K562 (cell line): Measurements from ENCODE around the gene MAP7D1. TPM values are rescaled to one million over a fixed set of nuclear protein-coding genes. Genes with fewer than 3 reads are reported as not detected.
A peak's percentile ranks its signal among the peaks of the same experiment; 100 is the strongest.

Experiments used
- ATAC-seq: fragments of 200-7000 bp; cut with Tn5 transposase; 3 replicates; pipeline ENCODE4 v1.9.1; 2020; ENCODE audit warnings: moderate library complexity
- BruUV-seq: library from RNA; stranded (reverse); fragments of 400-500 nt; replicated peaks from 2 replicates; lab custom pipeline; 2021; lab: Mats Ljungman, UMichigan
- CTCF ChIA-PET: fragments of 300-600 bp; formaldehyde crosslinking; extraction: SDS; loops from one replicate; lab custom pipeline; 2021; ENCODE audit warnings: low intra/inter-chr PET ratio; lab: Yijun Ruan, JAX
- POLR2A ChIA-PET: fragments of 300-600, 350-650 bp; sonication (Branson Sonifier 250); formaldehyde crosslinking; extraction: SDS; loops from one replicate; lab custom pipeline; 2021; ENCODE audit warnings: antibody characterized with exemption, inconsistent platforms; lab: Yijun Ruan, JAX
- DNase-seq, 4 experiments: peaks; one replicate each; pipeline versions ENCODE4 v3.0.0 to v3.0.0-alpha.2; 2011 to 2018; ENCODE audit warnings: low spot score in 3 of 4, mixed read lengths in 3 of 4; ENCODE audit errors: extremely low read depth in 1 of 4
- FAIRE-seq: peaks from 2 replicates; lab custom pipeline; 2011; peaks lifted over from hg19 to GRCh38; lab: Jason Lieb, UNC
- H2AFZ ChIP-seq: 2 replicates; pipeline ENCODE4 v1.6.0; 2011; ENCODE audit warnings: low read depth, low read length, control low read depth, inconsistent platforms
- H3K27ac ChIP-seq: fragments of 200-600 bp; 3 replicates; pipeline ENCODE4 v1.8.0; 2011; ENCODE audit warnings: low read depth, mild to moderate bottlenecking, control low read depth, inconsistent platforms, low read length, moderate library complexity, mixed read lengths; ENCODE audit errors: extremely low read depth
- H3K27me3 ChIP-seq, 2 experiments: fragments of 300-600 bp in 1 of 2; 2 replicates in 1 of 2; 3 replicates in 1 of 2; pipeline versions ENCODE4 v1.6.0 to v1.8.0; 2011; ENCODE audit warnings: inconsistent platforms in 2 of 2, low read length in 2 of 2, mild to moderate bottlenecking in 1 of 2, mixed read lengths in 1 of 2, moderate library complexity in 1 of 2; ENCODE audit not compliant: control insufficient read depth in 2 of 2, insufficient read depth in 2 of 2
- H3K36me3 ChIP-seq: fragments of 300-600 bp; 3 replicates; pipeline ENCODE4 v1.8.0; 2011; ENCODE audit warnings: mild to moderate bottlenecking, low read length, inconsistent platforms; ENCODE audit not compliant: control insufficient read depth, insufficient read depth
- H3K4me1 ChIP-seq, 2 experiments: fragments of 200-600 bp in 1 of 2; replicated peaks in 1 of 2; 2 replicates in 1 of 2; 3 replicates in 1 of 2; pipeline versions ENCODE4 v1.5.1 to v1.8.0; 2011; ENCODE audit warnings: inconsistent platforms in 2 of 2, low read length in 2 of 2, mild to moderate bottlenecking in 1 of 2, mixed read lengths in 1 of 2, moderate library complexity in 1 of 2; ENCODE audit not compliant: control insufficient read depth in 2 of 2, insufficient read depth in 2 of 2
- H3K4me2 ChIP-seq: 2 replicates; pipeline ENCODE4 v1.6.1; 2011; ENCODE audit warnings: low read length, control low read depth, inconsistent platforms, mixed read lengths; ENCODE audit not compliant: insufficient read depth
- H3K4me3 ChIP-seq: fragments of 200-600 bp; sonication (generic), shearing (Covaris generic); 2 replicates; pipeline ENCODE4 v1.5.1; 2016; ENCODE audit warnings: control low read depth, inconsistent platforms
- H3K79me2 ChIP-seq: fragments of 200-600 bp; 3 replicates; pipeline ENCODE4 v1.8.0; 2011; ENCODE audit warnings: low read length, inconsistent platforms; ENCODE audit not compliant: control insufficient read depth, insufficient read depth
- H3K9ac ChIP-seq, 2 experiments: 2 replicates each; pipeline versions ENCODE4 v1.6.0 to v1.6.1; 2011; ENCODE audit warnings: low read depth in 2 of 2, low read length in 2 of 2, control low read depth in 1 of 2, inconsistent platforms in 1 of 2, mild to moderate bottlenecking in 1 of 2, mixed read lengths in 1 of 2; ENCODE audit not compliant: insufficient read depth in 1 of 2
- H3K9me1 ChIP-seq: one replicate; pipeline ENCODE4 v1.6.0; 2011; ENCODE audit warnings: inconsistent platforms, mild to moderate bottlenecking, low read length, moderate library complexity; ENCODE audit not compliant: control insufficient read depth, insufficient read depth
- H3K9me3 ChIP-seq: replicated peaks from 2 replicates; pipeline ENCODE4 v1.5.1; 2011; ENCODE audit warnings: low read depth, low read length, inconsistent platforms; ENCODE audit not compliant: control insufficient read depth, insufficient read depth
- H4K20me1 ChIP-seq: replicated peaks from 2 replicates; pipeline ENCODE4 v1.6.1; 2011; ENCODE audit warnings: low read length, inconsistent platforms, mixed read lengths; ENCODE audit not compliant: control insufficient read depth, insufficient read depth
- ETV1 ChIP-seq: fragments of 450-650 bp; conservative IDR thresholded peaks from 2 replicates; pipeline ENCODE4 v1.6.1; 2016; ENCODE audit warnings: missing genetic modification characterization, control low read depth, low read depth, missing compliant biosample characterization
- IRF2 ChIP-seq: sonication (generic); formaldehyde crosslinking; IDR thresholded peaks from 2 replicates; pipeline ENCODE4 v1.8.1; 2022; ENCODE audit warnings: mild to moderate bottlenecking, missing genetic modification reagents
- MAZ ChIP-seq, 2 experiments: fragments of 450-650 bp in 1 of 2; sonication (generic) in 1 of 2; formaldehyde crosslinking; IDR thresholded peaks in 1 of 2; conservative IDR thresholded peaks in 1 of 2; 2 replicates each; pipeline versions ENCODE4 v1.4.0 to v1.5.0; 2020; ENCODE audit warnings: mild to moderate bottlenecking in 1 of 2, missing genetic modification reagents in 1 of 2
- MTA3 ChIP-seq: fragments of 450-650 bp; formaldehyde crosslinking; IDR thresholded peaks from 2 replicates; pipeline ENCODE4 v1.6.1; 2017; ENCODE audit warnings: mild to moderate bottlenecking, borderline replicate concordance
- POLR2G ChIP-seq: fragments of 200-400 bp; formaldehyde crosslinking; IDR thresholded peaks from 2 replicates; pipeline ENCODE4 v1.6.1; 2017; ENCODE audit warnings: low read depth, mild to moderate bottlenecking, antibody characterized with exemption, low read length, moderate library complexity
- ZBTB7A ChIP-seq: IDR thresholded peaks from 2 replicates; pipeline ENCODE4 v1.6.1; 2011; ENCODE audit warnings: low read depth, mild to moderate bottlenecking, low read length, moderate library complexity, borderline replicate concordance; ENCODE audit not compliant: control insufficient read depth
- ZNF274 ChIP-seq: IDR thresholded peaks from 2 replicates; pipeline ENCODE4 v1.6.1; 2011; ENCODE audit warnings: low read depth, mild to moderate bottlenecking, low read length, moderate library complexity, borderline replicate concordance
- WGBS: fragments of 100-300 bp; shearing (Covaris generic); methylation state at CpG from one replicate; pipeline ENCODE4 v1.1.6; 2016; ENCODE audit warnings: low coverage, mixed read lengths; ENCODE audit not compliant: insufficient coverage; ENCODE audit errors: missing lambda C conversion rate; 5-methylcytosine and 5-hydroxymethylcytosine counted together
- in situ Hi-C: fragments of 300-500 bp; cut with MboI; formaldehyde crosslinking; loops from 4 replicates; pipeline ENCODE4 v1.15.0; 2018; ENCODE audit warnings: inconsistent platforms, mixed read lengths
- intact Hi-C: fragments of 100-400 bp; cut with micrococcal nuclease; formaldehyde crosslinking; loops from 2 replicates; pipeline ENCODE4 v1.14.2; 2022
- polyA plus RNA-seq, 8 experiments: library from polyadenylated mRNA; depleted of rRNA in 4 of 8; stranded (reverse) in 5 of 8; unstranded in 3 of 8; fragments of >200 nt; fragmentation: Nextera tagmentation in 2 of 8; fragmentation: Illumina TruSeq in 1 of 8; extraction: Ambion mirVana in 2 of 8; extraction: Trizol in 1 of 8; gene quantifications; 2 replicates each; pipeline versions ENCODE4 v1.2.1 to v1.2.3, GENCODE V29; 2011 to 2014; ENCODE audit warnings: inconsistent platforms in 1 of 8, missing spikeins in 1 of 8
- total RNA-seq, 7 experiments: library from RNA; depleted of rRNA in 6 of 7; stranded (reverse); fragments of >200 nt in 6 of 7; fragmentation: Illumina TruSeq in 2 of 7; extraction: Trizol in 2 of 7; gene quantifications; 2 replicates each; pipeline versions ENCODE4 v1.2.1 to v1.2.3, GENCODE V29; 2011 to 2021; ENCODE audit warnings: low replicate concordance in 1 of 7
- TF ChIP-seq, protein P1 (sequence below): fragments of 250-450 bp; sonication (Bioruptor Pico); IDR thresholded peaks from 2 replicates; pipeline ENCODE4 v1.5.0; 2021
- TF ChIP-seq, protein P2 (sequence below): fragments of 200-800 bp; sonication (Bioruptor generic); IDR thresholded peaks from 2 replicates; pipeline ENCODE4 v1.6.1; 2017; ENCODE audit warnings: missing genetic modification characterization, missing compliant biosample characterization

Gene MAP7D1
- total and polyA plus RNA-seq, 9 of the 15 experiments (the other 6 are each of a cell fraction or from before 2014, with no cell fraction given): 3.6 to 108 (median 34.5) TPM

DNA sequence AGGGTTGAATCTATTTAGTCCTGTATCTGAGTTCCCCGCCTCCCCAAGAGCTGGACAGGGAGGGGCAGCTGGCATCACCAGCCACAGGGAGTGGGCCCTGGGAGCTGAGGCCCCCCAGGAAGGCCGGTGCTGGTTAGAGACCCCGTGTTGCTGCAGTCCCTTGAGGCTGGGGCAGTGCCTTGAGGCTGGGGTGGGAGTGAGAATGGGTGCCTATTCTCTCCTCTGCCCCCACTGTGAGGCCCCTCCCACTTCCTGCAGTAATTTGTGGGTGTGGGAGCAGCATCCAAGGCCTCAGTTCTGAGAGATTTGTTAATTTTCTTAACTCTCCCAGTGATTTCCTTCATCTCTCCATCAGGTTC is 4.1 kb upstream of the MAP7D1 start:
- FAIRE-seq (no peak), DNase-seq (peak in 1 of 4 experiments; percentile 68), ATAC-seq (no peak)
- H3K4me3 ChIP-seq: no peak overlapping the region
- WGBS: 24% methylated on average over 3 of the region's 3 CpGs
- H4K20me1 ChIP-seq: no peaks in the 10 kb centered on the region
- POLR2A ChIA-PET: interaction anchor here (0.6 to 3.5 kb wide), 9 partner anchors 8 to 1323 kb away, joined by 3 to 35 read pairs (median 10); partner anchors contain the start of gene THRAP3
- peaks cover 8% of the 10 kb centered on the region; the same call in 2 of the 3 replicates for H3K36me3 ChIP-seq
- BruUV-seq: no TSS peak
- in situ Hi-C loops: loop anchor here (5.0 kb wide), 1 partner anchor 135 kb away; no protein-coding TSS in a partner anchor
- peak overlapping the region; percentile 70 for H2AFZ ChIP-seq
- intact Hi-C loops: no loop called here
- H3K9me1 ChIP-seq: no peaks in the 10 kb centered on the region
- peak overlapping the region; percentile 27 to 83; a peak in 3 of 4 replicates for H3K9ac ChIP-seq
- H3K9me3 ChIP-seq: no peaks in the 10 kb centered on the region
- H3K27me3 ChIP-seq: no peaks in the 10 kb centered on the region
- CTCF ChIA-PET: interaction anchor here (3.4 kb wide), 1 partner anchor 133 kb away, joined by 50 read pairs; no protein-coding TSS in a partner anchor
- H3K4me1 ChIP-seq: peaks cover 40 to 54% of the 10 kb centered on the region in 2 experiments
- peak overlapping the region; percentile 48 for H3K4me2 ChIP-seq
- H3K79me2 ChIP-seq: peaks cover 38% of the 10 kb centered on the region
- peak overlapping the region; percentile 81; the same call in 2 of the 3 replicates for H3K27ac ChIP-seq
- TF ChIP-seq MAZ (CRISPR knock-in tag; conservative IDR thresholded peaks at IDR 0.05 in 1 of 2, IDR thresholded peaks at IDR 0.05 in 1 of 2) (peak; percentile 23 to 47; a peak in 2 of 4 replicates), IRF2 (CRISPR knock-in tag) (no peak), ETV1 (tag) (peak; percentile 38; the same call in 1 of the 2 replicates), ZBTB7A (0 out of 2 replicates have a peak, but pooled peaks have one; percentile 21), MTA3 (peak; percentile 17; the same call in 1 of the 2 replicates), POLR2G (0 out of 2 replicates have a peak, but pooled peaks have one; percentile 16), ZNF274 (no peak)
- TF ChIP-seq, protein P1, sequence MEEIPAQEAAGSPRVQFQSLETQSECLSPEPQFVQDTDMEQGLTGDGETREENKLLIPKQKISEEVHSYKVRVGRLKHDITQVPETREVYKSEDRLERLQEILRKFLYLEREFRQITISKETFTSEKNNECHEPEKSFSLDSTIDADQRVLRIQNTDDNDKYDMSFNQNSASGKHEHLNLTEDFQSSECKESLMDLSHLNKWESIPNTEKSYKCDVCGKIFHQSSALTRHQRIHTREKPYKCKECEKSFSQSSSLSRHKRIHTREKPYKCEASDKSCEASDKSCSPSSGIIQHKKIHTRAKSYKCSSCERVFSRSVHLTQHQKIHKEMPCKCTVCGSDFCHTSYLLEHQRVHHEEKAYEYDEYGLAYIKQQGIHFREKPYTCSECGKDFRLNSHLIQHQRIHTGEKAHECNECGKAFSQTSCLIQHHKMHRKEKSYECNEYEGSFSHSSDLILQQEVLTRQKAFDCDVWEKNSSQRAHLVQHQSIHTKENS (CRISPR knock-in tag): no peak
- TF ChIP-seq, protein P2, sequence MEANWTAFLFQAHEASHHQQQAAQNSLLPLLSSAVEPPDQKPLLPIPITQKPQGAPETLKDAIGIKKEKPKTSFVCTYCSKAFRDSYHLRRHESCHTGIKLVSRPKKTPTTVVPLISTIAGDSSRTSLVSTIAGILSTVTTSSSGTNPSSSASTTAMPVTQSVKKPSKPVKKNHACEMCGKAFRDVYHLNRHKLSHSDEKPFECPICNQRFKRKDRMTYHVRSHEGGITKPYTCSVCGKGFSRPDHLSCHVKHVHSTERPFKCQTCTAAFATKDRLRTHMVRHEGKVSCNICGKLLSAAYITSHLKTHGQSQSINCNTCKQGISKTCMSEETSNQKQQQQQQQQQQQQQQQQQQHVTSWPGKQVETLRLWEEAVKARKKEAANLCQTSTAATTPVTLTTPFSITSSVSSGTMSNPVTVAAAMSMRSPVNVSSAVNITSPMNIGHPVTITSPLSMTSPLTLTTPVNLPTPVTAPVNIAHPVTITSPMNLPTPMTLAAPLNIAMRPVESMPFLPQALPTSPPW: peak; percentile 51; the same call in 1 of the 2 replicates
